ENCODE results near the gene ASXL1.
A peak's percentile ranks its signal among the peaks of the same experiment; 100 is the strongest.

ASXL1 gene

GRCh38 chr20:32440069-32440757 is 82.1 kb downstream of the ASXL1 start:
- DNase-seq (ENCODE audit: low spot score): no peak

GRCh38 chr20:32440758-32441078 is 82.6 kb downstream of the ASXL1 start:
- no peak for DNase-seq (ENCODE audit: low spot score)

GRCh38 chr20:32441638-32442037 is 83.5 kb downstream of the ASXL1 start:
- DNase-seq (ENCODE audit: low spot score): no peak

GRCh38 chr20:32442630-32443373 is 84.7 kb downstream of the ASXL1 start:
- no peak for DNase-seq (ENCODE audit: low spot score)

- no peak for DNase-seq (ENCODE audit: low spot score)
Measured at GRCh38 chr20:32443386-32443974, 85.3 kb downstream of the ASXL1 start.

- no peak for DNase-seq (ENCODE audit: low spot score)
Measured at GRCh38 chr20:32444474-32445220, 86.5 kb downstream of the ASXL1 start.

- DNase-seq (ENCODE audit: low spot score): no peak
Measured at GRCh38 chr20:32445539-32446273, 87.6 kb downstream of the ASXL1 start.

- no peak for DNase-seq (ENCODE audit: low spot score)
Measured at GRCh38 chr20:32446301-32447100, 88.4 kb downstream of the ASXL1 start.

GRCh38 chr20:32447136-32448027 is 89.3 kb downstream of the ASXL1 start:
- DNase-seq (ENCODE audit: low spot score): no peak

- no peak for DNase-seq (ENCODE audit: low spot score)
Measured at GRCh38 chr20:32448306-32449056, 90.3 kb downstream of the ASXL1 start.

- DNase-seq (ENCODE audit: low spot score): no peak
Measured at GRCh38 chr20:32449057-32449889, 91.1 kb downstream of the ASXL1 start.

GRCh38 chr20:32449890-32450401 is 91.8 kb downstream of the ASXL1 start:
- peak; percentile 94 for DNase-seq (ENCODE audit: low spot score)

- DNase-seq (ENCODE audit: low spot score): no peak
Measured at GRCh38 chr20:32450484-32451061, 92.4 kb downstream of the ASXL1 start.

GRCh38 chr20:32451340-32451681 is 93.2 kb downstream of the ASXL1 start:
- DNase-seq (ENCODE audit: low spot score): no peak

GRCh38 chr20:32451682-32452461 is 93.7 kb downstream of the ASXL1 start:
- no peak for DNase-seq (ENCODE audit: low spot score)

- no peak for DNase-seq (ENCODE audit: low spot score)
Measured at GRCh38 chr20:32452776-32453466, 94.8 kb downstream of the ASXL1 start.
